Body of pancreas (tissue), 4 donors: ENCODE results near the gene TSC1. TPM values are rescaled to one million over a fixed set of nuclear protein-coding genes. Genes with fewer than 3 reads are reported as not detected.

Source experiments
- ATAC-seq: fragments of 150-250 bp; one replicate; pipeline ENCODE4 v1.9.1; 2016
- DNase-seq, 4 donors: peaks; one replicate each; pipeline ENCODE4 v3.0.0-alpha.2; 2019
- H3K27ac ChIP-seq, 4 donors: fragments of 200-600 bp; sonication (generic); 1 replicate in 3 of 4; 2 replicates in 1 of 4; pipeline versions ENCODE4 v1.5.1 to v1.6.1; 2016 to 2019; ENCODE audit warnings: mild to moderate bottlenecking in 1 of 4, mixed read lengths in 1 of 4, moderate library complexity in 1 of 4
- H3K27me3 ChIP-seq, 2 donors: fragments of 200-600 bp; sonication (generic); one replicate each; pipeline ENCODE4 v1.6.0; 2016; ENCODE audit warnings: mild to moderate bottlenecking in 1 of 2
- H3K36me3 ChIP-seq, 2 donors: fragments of 200-600 bp; sonication (generic); replicated peaks in 1 of 2; 2 replicates each; pipeline ENCODE4 v1.5.1; 2016; ENCODE audit warnings: low read depth in 2 of 2; ENCODE audit not compliant: insufficient read depth in 1 of 2
- H3K4me1 ChIP-seq: fragments of 200-600 bp; sonication (generic); one replicate; pipeline ENCODE4 v1.6.0; 2016
- H3K4me3 ChIP-seq, 2 donors: fragments of 200-600 bp; sonication (generic); 1 replicate in 1 of 2; 2 replicates in 1 of 2; pipeline ENCODE4 v1.5.1; 2016 to 2019
- H3K9me3 ChIP-seq, 3 donors: fragments of 200-600 bp; sonication (generic); 1 replicate in 2 of 3; 2 replicates in 1 of 3; pipeline ENCODE4 v1.5.1; 2016
- POLR2A ChIP-seq, 3 donors: fragments of 450-650 bp; IDR thresholded peaks; one replicate each; pipeline ENCODE4 v1.6.1; 2016; ENCODE audit warnings: antibody characterized with exemption in 3 of 3, mild to moderate bottlenecking in 2 of 3
- WGBS, 2 donors: methylation state at CpG; one replicate each; pipeline ENCODE4 v1.1.5; 2017; 5-methylcytosine and 5-hydroxymethylcytosine counted together
- intact Hi-C: fragments of 100-400 bp; cut with DNase I; formaldehyde crosslinking; loops from one replicate; pipeline ENCODE4 v1.15.1; 2023
- total RNA-seq, 2 donors: library from RNA; depleted of rRNA; stranded (reverse); fragments of >200 nt; gene quantifications; one replicate each; pipeline ENCODE4 v1.1.0, GENCODE V29; 2016
- TF ChIP-seq, protein P1 (sequence below), 7 experiments: fragments of 450-650 bp in 4 of 7; fragments of 200-600 bp in 3 of 7; sonication (generic) in 3 of 7; IDR thresholded peaks; one replicate each; pipeline ENCODE4 v1.5.1; 2016 to 2019; ENCODE audit warnings: antibody characterized with exemption in 7 of 7

TSC1 gene
- total RNA-seq, 2 donors from 2014 or later: 44.1 to 47.1 TPM

- no peak overlapping the region for H3K27ac ChIP-seq
- H3K4me3 ChIP-seq: no peak overlapping the region
- intact Hi-C loops: no loop called here
- peak; percentile 86 for ATAC-seq
- H3K4me1 ChIP-seq: no peaks in the 10 kb centered on the region
- 43 to 46% methylated on average over 11 of the region's 11 CpGs for WGBS, 2 donors
- TF ChIP-seq, protein P1, sequence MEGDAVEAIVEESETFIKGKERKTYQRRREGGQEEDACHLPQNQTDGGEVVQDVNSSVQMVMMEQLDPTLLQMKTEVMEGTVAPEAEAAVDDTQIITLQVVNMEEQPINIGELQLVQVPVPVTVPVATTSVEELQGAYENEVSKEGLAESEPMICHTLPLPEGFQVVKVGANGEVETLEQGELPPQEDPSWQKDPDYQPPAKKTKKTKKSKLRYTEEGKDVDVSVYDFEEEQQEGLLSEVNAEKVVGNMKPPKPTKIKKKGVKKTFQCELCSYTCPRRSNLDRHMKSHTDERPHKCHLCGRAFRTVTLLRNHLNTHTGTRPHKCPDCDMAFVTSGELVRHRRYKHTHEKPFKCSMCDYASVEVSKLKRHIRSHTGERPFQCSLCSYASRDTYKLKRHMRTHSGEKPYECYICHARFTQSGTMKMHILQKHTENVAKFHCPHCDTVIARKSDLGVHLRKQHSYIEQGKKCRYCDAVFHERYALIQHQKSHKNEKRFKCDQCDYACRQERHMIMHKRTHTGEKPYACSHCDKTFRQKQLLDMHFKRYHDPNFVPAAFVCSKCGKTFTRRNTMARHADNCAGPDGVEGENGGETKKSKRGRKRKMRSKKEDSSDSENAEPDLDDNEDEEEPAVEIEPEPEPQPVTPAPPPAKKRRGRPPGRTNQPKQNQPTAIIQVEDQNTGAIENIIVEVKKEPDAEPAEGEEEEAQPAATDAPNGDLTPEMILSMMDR (IDR thresholded peaks at IDR 0.05): peak; percentile 52 to 89 (median 84)
- TF ChIP-seq POLR2A (IDR thresholded peaks at IDR 0.05): no peak
- peaks cover 8 to 23% of the 10 kb centered on the region in 2 donors for H3K36me3 ChIP-seq
- DNase-seq: peak; percentile 46 to 70 (median 68)
- H3K27me3 ChIP-seq: no peaks in the 10 kb centered on the region
- H3K9me3 ChIP-seq: no peaks in the 10 kb centered on the region
Observed at GRCh38 chr9:132901858-132902831, 42.3 kb downstream of the TSC1 start.

- H3K9me3 ChIP-seq: no peaks in the 10 kb centered on the region
- no peak for TF ChIP-seq POLR2A (IDR thresholded peaks at IDR 0.05)
- TF ChIP-seq, protein P1 (IDR thresholded peaks at IDR 0.05): no peak
- no peak overlapping the region for H3K27ac ChIP-seq
- no peaks in the 10 kb centered on the region for H3K27me3 ChIP-seq
- ATAC-seq (no peak), DNase-seq (no peak)
- H3K4me1 ChIP-seq: no peaks in the 10 kb centered on the region
- H3K36me3 ChIP-seq: peaks cover 8 to 30% of the 10 kb centered on the region in 2 donors
- intact Hi-C loops: no loop called here
- H3K4me3 ChIP-seq: no peak overlapping the region
- 90 to 92% methylated on average over 7 of the region's 7 CpGs for WGBS, 2 donors
Observed at GRCh38 chr9:132898051-132898450, 46.4 kb downstream of the TSC1 start.

DNA sequence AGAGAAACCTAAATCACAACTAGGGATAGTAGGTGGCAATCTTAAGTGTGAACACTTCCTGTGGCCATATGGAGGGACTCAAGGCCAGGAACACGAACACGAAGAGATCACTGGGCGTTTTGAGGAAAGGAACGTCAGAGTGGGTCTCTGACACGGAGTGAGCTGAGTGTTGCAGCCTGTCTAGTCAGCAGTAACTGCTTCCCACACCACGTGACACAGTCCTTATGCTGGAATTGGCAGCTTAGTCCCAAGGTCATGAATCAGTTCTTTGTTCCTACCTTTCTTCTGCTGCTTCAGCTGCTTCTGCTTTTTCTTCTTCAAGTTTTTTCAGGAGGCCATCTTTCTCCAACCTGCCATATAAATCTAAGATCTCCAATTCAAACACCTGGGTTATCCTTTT lies 47.5 kb downstream of the TSC1 start:
- Histone ChIP-seq H3K4me1 (no peaks in the 10 kb centered on the region), H3K36me3 (peaks cover 8 to 30% of the 10 kb centered on the region in 2 donors), H3K9me3 (no peaks in the 10 kb centered on the region), H3K4me3 (no peak overlapping the region), H3K27ac (no peak overlapping the region), H3K27me3 (no peaks in the 10 kb centered on the region)
- ATAC-seq: no peak
- TF ChIP-seq, protein P1 (IDR thresholded peaks at IDR 0.05): no peak
- no peak for TF ChIP-seq POLR2A (IDR thresholded peaks at IDR 0.05)
- DNase-seq: no peak
- WGBS, 2 donors: 54 to 59% methylated on average over 6 of the region's 6 CpGs
- intact Hi-C loops: no loop called here

DNA sequence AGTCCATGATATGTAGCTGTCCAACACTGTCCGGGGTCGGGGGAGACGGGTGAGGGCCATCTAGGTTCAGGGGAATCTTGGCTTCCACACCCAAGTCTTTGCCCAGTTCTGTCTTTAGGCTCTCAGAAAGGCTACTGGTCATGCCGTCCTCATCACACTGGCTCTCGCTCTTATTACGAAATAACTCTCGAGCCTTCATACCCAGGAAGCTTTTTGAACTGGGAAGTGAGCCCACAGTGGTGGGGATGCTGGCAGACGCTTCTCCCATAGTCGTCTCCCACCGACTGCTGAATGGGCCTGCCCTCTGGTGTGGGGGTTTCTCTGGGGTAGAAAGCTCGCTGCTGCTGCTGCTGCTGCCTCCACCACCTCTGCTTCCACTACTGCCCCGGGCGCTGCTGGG lies 48.2 kb downstream of the TSC1 start:
- Histone ChIP-seq H3K36me3 (peaks cover 3 to 30% of the 10 kb centered on the region in 2 donors), H3K9me3 (no peaks in the 10 kb centered on the region), H3K27ac (no peak overlapping the region), H3K27me3 (no peaks in the 10 kb centered on the region), H3K4me3 (no peak overlapping the region), H3K4me1 (no peaks in the 10 kb centered on the region)
- 92 to 93% methylated on average over 13 of the region's 13 CpGs for WGBS, 2 donors
- intact Hi-C loops: no loop called here
- TF ChIP-seq POLR2A (IDR thresholded peaks at IDR 0.05): no peak
- TF ChIP-seq, protein P1 (IDR thresholded peaks at IDR 0.05): no peak
- DNase-seq: no peak
- no peak for ATAC-seq
